ENCODE measurements around the gene NTN4. TPM values are rescaled to one million over a fixed set of nuclear protein-coding genes. Genes with fewer than 3 reads are reported as not detected.

NTN4 gene
- polyA plus RNA-seq, 1 experiment: 582 TPM

DNA sequence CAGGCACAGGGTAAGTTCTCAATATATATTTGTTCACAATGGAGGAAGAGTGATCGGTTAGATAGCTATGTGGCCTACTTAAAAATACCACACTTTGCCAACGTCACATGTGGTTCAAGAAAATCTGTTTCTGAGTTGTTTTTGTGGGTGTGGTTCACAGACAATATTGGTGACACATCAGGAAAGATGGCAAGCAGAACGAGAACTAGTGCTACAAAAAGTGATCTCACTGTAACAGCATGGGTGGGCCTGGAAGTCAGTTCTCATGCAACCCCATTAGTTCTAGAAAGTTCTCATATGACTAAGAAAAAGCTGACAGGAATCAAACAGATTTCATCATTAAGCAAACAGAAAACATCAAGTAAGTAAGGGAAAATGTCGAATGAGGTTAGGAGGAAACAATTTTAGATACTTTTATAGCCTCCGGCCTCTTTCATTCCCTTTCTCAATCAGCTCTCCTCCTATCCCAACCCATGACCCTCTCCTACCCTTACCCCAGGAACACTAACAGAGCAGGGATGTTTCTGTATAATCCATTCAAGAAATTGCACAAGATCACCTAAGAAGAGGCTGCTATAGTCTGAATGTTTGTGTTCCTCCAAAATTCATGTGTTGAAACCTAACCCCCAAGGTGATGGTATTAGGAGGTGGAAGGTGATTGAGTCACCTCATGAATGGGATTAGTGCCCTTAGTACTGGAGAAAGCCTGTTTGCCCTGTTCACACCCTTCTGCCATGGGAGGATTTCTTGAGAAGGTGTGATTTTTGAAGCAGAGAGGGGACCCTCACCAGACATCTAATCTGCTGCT is 15.5 kb upstream of the NTN4 start:
- POLR2A ChIA-PET: no interaction called here
- peak; percentile 100 for DNase-seq (ENCODE audit: low read depth)
- no peaks in the 10 kb centered on the region for H3K27me3 ChIP-seq (ENCODE audit: control insufficient read depth, insufficient read depth, low read length)
- no peak overlapping the region for H3K4me3 ChIP-seq (ENCODE audit: low read depth, low read length)
- no peaks in the 10 kb centered on the region for H3K36me3 ChIP-seq (ENCODE audit: control insufficient read depth, insufficient read depth, low read length)
- TF ChIP-seq, protein P1, sequence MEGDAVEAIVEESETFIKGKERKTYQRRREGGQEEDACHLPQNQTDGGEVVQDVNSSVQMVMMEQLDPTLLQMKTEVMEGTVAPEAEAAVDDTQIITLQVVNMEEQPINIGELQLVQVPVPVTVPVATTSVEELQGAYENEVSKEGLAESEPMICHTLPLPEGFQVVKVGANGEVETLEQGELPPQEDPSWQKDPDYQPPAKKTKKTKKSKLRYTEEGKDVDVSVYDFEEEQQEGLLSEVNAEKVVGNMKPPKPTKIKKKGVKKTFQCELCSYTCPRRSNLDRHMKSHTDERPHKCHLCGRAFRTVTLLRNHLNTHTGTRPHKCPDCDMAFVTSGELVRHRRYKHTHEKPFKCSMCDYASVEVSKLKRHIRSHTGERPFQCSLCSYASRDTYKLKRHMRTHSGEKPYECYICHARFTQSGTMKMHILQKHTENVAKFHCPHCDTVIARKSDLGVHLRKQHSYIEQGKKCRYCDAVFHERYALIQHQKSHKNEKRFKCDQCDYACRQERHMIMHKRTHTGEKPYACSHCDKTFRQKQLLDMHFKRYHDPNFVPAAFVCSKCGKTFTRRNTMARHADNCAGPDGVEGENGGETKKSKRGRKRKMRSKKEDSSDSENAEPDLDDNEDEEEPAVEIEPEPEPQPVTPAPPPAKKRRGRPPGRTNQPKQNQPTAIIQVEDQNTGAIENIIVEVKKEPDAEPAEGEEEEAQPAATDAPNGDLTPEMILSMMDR (IDR thresholded peaks at IDR 0.05; ENCODE audit: insufficient read depth, low read depth, low read length): no peak
- CTCF ChIA-PET: interaction anchor here (0.8 to 1.9 kb wide), 2 partner anchors 9 to 178 kb away, joined by 3 to 6 read pairs; no protein-coding TSS in a partner anchor

DNA sequence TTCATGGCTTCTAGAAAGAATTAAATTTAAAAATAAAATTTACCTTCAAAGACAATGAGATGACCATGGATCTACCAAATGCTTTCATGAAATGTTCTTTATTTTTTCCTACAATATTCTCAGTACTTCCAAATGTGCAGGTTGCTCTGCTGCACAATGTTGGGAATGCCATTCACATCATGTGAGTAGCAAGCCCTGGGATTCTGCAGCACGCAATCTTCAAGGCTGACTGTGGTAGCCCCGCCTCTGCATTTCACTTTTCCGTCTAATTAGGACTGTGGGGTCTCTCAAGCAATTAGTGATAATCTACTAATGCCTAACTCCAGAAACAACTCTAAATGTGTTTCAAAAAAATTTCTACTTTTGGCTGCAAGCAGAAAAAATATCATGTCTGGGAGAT is 13.7 kb upstream of the NTN4 start:
- TF ChIP-seq, protein P1 (IDR thresholded peaks at IDR 0.05; ENCODE audit: insufficient read depth, low read depth, low read length): no peak
- H3K4me3 ChIP-seq (ENCODE audit: low read depth, low read length): no peak overlapping the region
- no peak for DNase-seq (ENCODE audit: low read depth)
- ChIA-PET CTCF (no interaction called here), POLR2A (no interaction called here)
- no peaks in the 10 kb centered on the region for H3K36me3 ChIP-seq (ENCODE audit: control insufficient read depth, insufficient read depth, low read length)
- no peaks in the 10 kb centered on the region for H3K27me3 ChIP-seq (ENCODE audit: control insufficient read depth, insufficient read depth, low read length)

DNA sequence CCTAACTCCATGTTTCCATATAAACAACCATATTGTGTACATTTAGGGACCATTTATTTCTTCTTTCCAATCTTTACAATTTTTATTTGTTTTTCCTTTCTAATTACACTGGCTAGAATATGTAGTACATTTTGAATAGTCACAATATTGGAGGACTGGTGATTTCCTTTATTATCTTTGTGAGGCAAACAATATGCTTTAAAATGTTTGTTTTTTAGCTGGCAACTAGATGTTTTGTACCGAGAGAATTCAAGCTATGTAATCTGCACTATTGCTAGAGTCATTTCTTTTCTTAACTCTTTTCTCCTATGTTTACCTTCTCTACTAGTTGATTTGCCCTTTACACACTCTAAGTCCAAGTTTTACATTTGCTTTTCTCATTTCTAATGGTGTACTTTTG is 13.3 kb upstream of the NTN4 start:
- no peak overlapping the region for H3K4me3 ChIP-seq (ENCODE audit: low read depth, low read length)
- H3K27me3 ChIP-seq (ENCODE audit: control insufficient read depth, insufficient read depth, low read length): no peaks in the 10 kb centered on the region
- TF ChIP-seq, protein P1 (IDR thresholded peaks at IDR 0.05; ENCODE audit: insufficient read depth, low read depth, low read length): no peak
- H3K36me3 ChIP-seq (ENCODE audit: control insufficient read depth, insufficient read depth, low read length): no peaks in the 10 kb centered on the region
- CTCF ChIA-PET: no interaction called here
- POLR2A ChIA-PET: no interaction called here
- no peak for DNase-seq (ENCODE audit: low read depth)

DNA sequence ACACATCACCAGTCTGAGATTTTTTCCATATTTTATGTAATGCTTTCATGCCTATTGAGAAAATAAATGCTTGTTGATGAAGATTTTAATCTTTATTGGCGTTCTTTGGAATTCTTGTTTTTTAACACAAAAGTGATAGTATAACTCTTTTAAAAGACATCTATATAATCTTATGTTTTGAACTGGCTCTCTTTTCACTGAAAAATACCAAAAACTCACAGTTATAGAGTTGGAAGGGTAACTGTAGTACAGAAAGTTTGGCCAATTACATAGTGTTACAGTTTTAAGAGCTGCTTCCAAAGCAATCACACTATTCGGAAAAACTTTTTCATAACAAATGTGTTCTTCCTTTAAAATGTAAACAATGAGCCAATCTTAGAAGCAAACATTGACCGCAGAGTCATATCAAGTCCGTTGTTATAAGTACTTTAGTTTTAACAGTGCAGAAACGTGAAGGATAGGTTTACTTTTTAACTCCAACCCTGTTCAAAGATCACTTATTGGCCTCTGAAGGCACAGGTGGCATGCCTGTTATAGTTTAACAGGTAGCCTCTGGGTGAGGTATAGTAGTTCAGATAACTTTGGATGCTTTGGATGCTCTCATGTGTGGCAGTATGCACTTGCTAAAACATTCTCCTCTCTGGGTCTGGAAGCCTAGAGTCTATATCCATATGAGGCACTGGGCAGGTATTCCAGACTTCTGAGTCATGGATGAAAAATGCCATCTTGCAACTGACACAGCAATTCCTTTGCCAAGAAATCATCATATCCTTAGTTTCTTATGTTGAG is 12.1 kb upstream of the NTN4 start:
- no peaks in the 10 kb centered on the region for H3K36me3 ChIP-seq (ENCODE audit: control insufficient read depth, insufficient read depth, low read length)
- no peak overlapping the region for H3K4me3 ChIP-seq (ENCODE audit: low read depth, low read length)
- TF ChIP-seq, protein P1 (IDR thresholded peaks at IDR 0.05; ENCODE audit: insufficient read depth, low read depth, low read length): no peak
- H3K27me3 ChIP-seq (ENCODE audit: control insufficient read depth, insufficient read depth, low read length): no peaks in the 10 kb centered on the region
- POLR2A ChIA-PET: no interaction called here
- DNase-seq (ENCODE audit: low read depth): peak; percentile 60
- CTCF ChIA-PET: no interaction called here

DNA sequence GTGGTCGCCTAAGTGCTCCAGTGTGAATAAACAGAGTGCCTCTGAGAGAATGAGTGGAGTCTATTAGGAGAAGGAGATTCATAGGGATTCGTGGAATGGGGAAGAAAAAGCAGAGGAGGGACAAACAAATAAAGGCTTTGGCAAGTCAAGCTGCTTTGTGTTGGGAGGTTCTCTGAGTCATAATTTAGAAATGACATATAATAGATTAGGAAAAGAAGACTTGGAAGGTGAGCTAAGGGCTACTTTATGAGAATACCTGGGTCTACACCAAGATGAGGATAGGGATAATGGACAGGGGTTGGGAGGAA is 6.4 kb upstream of the NTN4 start:
- Histone ChIP-seq H3K36me3 (ENCODE audit: control insufficient read depth, insufficient read depth, low read length) (no peaks in the 10 kb centered on the region), H3K27me3 (ENCODE audit: control insufficient read depth, insufficient read depth, low read length) (no peaks in the 10 kb centered on the region; the same call in 1 of the 2 replicates), H3K4me3 (ENCODE audit: low read depth, low read length) (no peak overlapping the region)
- POLR2A ChIA-PET: no interaction called here
- TF ChIP-seq, protein P1 (IDR thresholded peaks at IDR 0.05; ENCODE audit: insufficient read depth, low read depth, low read length): no peak
- CTCF ChIA-PET: interaction anchor here (0.8 kb wide), 1 partner anchor 174 kb away, joined by 3 read pairs; no protein-coding TSS in a partner anchor
- DNase-seq (ENCODE audit: low read depth): no peak
